K562 (cell line): ENCODE data around the gene MADCAM1. TPM values are rescaled to one million over a fixed set of nuclear protein-coding genes. Genes with fewer than 3 reads are reported as not detected.

Experiments used
- CREB5 ChIP-seq: fragments of 250-450 bp; sonication (Bioruptor Pico); IDR thresholded peaks from 2 replicates; pipeline ENCODE4 v1.5.0; 2020; ENCODE audit warnings: mild to moderate bottlenecking
- ETS2 ChIP-seq: IDR thresholded peaks from 2 replicates; pipeline ENCODE4 v1.6.1; 2016; ENCODE audit warnings: borderline replicate concordance, missing genetic modification characterization, mild to moderate bottlenecking, moderate library complexity, missing compliant biosample characterization; ENCODE audit not compliant: poor library complexity, severe bottlenecking
- EZH2 ChIP-seq: IDR thresholded peaks from 2 replicates; pipeline ENCODE4 v1.6.1; 2012; ENCODE audit warnings: low read depth, mild to moderate bottlenecking, inconsistent platforms, low read length, borderline replicate concordance
- FOXA3 ChIP-seq, 2 experiments: fragments of 450-650 bp in 1 of 2; sonication (generic) in 1 of 2; formaldehyde crosslinking; IDR thresholded peaks in 1 of 2; conservative IDR thresholded peaks in 1 of 2; 2 replicates each; pipeline versions ENCODE4 v1.4.0 to v1.8.0; 2020 to 2022; ENCODE audit warnings: mild to moderate bottlenecking in 2 of 2, missing genetic modification reagents in 1 of 2
- FOXK1 ChIP-seq: sonication (generic); formaldehyde crosslinking; IDR thresholded peaks from 2 replicates; pipeline ENCODE4 v1.8.0; 2022; ENCODE audit warnings: missing genetic modification reagents, mild to moderate bottlenecking, borderline replicate concordance
- HCFC1 ChIP-seq: IDR thresholded peaks from 2 replicates; pipeline ENCODE4 v1.6.1; 2012; ENCODE audit warnings: low read depth, low read length, improper control_type of control experiment
- MCM5 ChIP-seq: fragments of 450-650 bp; IDR thresholded peaks from 2 replicates; pipeline ENCODE4 v1.6.1; 2016; ENCODE audit warnings: low read depth
- NELFE ChIP-seq: IDR thresholded peaks from 2 replicates; pipeline ENCODE4 v1.6.1; 2011; ENCODE audit warnings: mild to moderate bottlenecking; ENCODE audit not compliant: insufficient read depth, insufficient read length
- NR2C1 ChIP-seq, 2 experiments: fragments of 450-650 bp; IDR thresholded peaks; 2 replicates each; pipeline ENCODE4 v1.6.1; 2017; ENCODE audit warnings: mild to moderate bottlenecking in 2 of 2, antibody characterized with exemption in 1 of 2, inconsistent platforms in 1 of 2, missing compliant biosample characterization in 1 of 2, missing genetic modification characterization in 1 of 2
- RAD21 ChIP-seq, 2 experiments: fragments of 250-450 bp in 1 of 2; fragments of 450-650 bp in 1 of 2; sonication (Bioruptor Pico) in 1 of 2; formaldehyde crosslinking in 1 of 2; IDR thresholded peaks in 1 of 2; conservative IDR thresholded peaks in 1 of 2; 2 replicates each; pipeline versions ENCODE4 v1.4.0 to v1.8.0; 2020 to 2022; ENCODE audit warnings: mild to moderate bottlenecking in 2 of 2, moderate library complexity in 1 of 2
- SAFB2 ChIP-seq: fragments of 200-400 bp; formaldehyde crosslinking; IDR thresholded peaks from 2 replicates; pipeline ENCODE4 v1.6.1; 2018; ENCODE audit warnings: borderline replicate concordance, low read length, low read depth, moderate library complexity; ENCODE audit not compliant: severe bottlenecking
- SETDB1 ChIP-seq: IDR thresholded peaks from one replicate; pipeline ENCODE4 v1.6.1; 2012; ENCODE audit warnings: low read length, control low read depth, inconsistent platforms
- SUPT5H ChIP-seq: fragments of 450-650 bp; IDR thresholded peaks from 2 replicates; pipeline ENCODE4 v1.6.1; 2016
- ZNF431 ChIP-seq: sonication (generic); formaldehyde crosslinking; IDR thresholded peaks from 2 replicates; pipeline ENCODE4 v1.8.0; 2022; ENCODE audit warnings: mild to moderate bottlenecking, missing genetic modification reagents
- ZNF57 ChIP-seq: fragments of 450-650 bp; formaldehyde crosslinking; IDR thresholded peaks from 2 replicates; pipeline ENCODE4 v1.4.0; 2020; ENCODE audit warnings: mild to moderate bottlenecking, moderate library complexity
- ZNF586 ChIP-seq: fragments of 450-650 bp; formaldehyde crosslinking; conservative IDR thresholded peaks from 2 replicates; pipeline ENCODE4 v1.4.0; 2020; ENCODE audit warnings: mild to moderate bottlenecking, moderate library complexity
- polyA plus RNA-seq, 8 experiments: library from polyadenylated mRNA; depleted of rRNA in 4 of 8; stranded (reverse) in 5 of 8; unstranded in 3 of 8; fragments of >200 nt; fragmentation: Nextera tagmentation in 2 of 8; fragmentation: Illumina TruSeq in 1 of 8; extraction: Ambion mirVana in 2 of 8; extraction: Trizol in 1 of 8; gene quantifications; 2 replicates each; pipeline versions ENCODE4 v1.2.1 to v1.2.3, GENCODE V29; 2011 to 2014; ENCODE audit warnings: inconsistent platforms in 1 of 8, missing spikeins in 1 of 8
- total RNA-seq, 7 experiments: library from RNA; depleted of rRNA in 6 of 7; stranded (reverse); fragments of >200 nt in 6 of 7; fragmentation: Illumina TruSeq in 2 of 7; extraction: Trizol in 2 of 7; gene quantifications; 2 replicates each; pipeline versions ENCODE4 v1.2.1 to v1.2.3, GENCODE V29; 2011 to 2021; ENCODE audit warnings: low replicate concordance in 1 of 7
- TF ChIP-seq, protein P1 (sequence below), 2 experiments: fragments of 450-650 bp; IDR thresholded peaks; 2 replicates each; pipeline ENCODE4 v1.6.1; 2018; ENCODE audit warnings: mild to moderate bottlenecking in 2 of 2, low read depth in 1 of 2; ENCODE audit not compliant: partially characterized antibody in 2 of 2
- TF ChIP-seq, protein P2 (sequence below), 2 experiments: IDR thresholded peaks; 2 replicates each; pipeline ENCODE4 v1.6.1; 2011; ENCODE audit warnings: borderline replicate concordance in 1 of 2, control low read depth in 1 of 2, low read depth in 1 of 2, low read length in 1 of 2, mild to moderate bottlenecking in 1 of 2, mixed read lengths in 1 of 2, moderate library complexity in 1 of 2; ENCODE audit not compliant: insufficient read depth in 1 of 2, insufficient read length in 1 of 2, poor library complexity in 1 of 2, severe bottlenecking in 1 of 2; ENCODE audit errors: extremely low read depth in 1 of 2

The MADCAM1 gene
- total and polyA plus RNA-seq, 9 of the 15 experiments (the other 6 are each of a cell fraction or from before 2014, with no cell fraction given): 0.09 to 0.36 (median 0.09) TPM; not detected in 6

- TF ChIP-seq ZNF586 (CRISPR knock-in tag): no peak
- TF ChIP-seq, protein P1, sequence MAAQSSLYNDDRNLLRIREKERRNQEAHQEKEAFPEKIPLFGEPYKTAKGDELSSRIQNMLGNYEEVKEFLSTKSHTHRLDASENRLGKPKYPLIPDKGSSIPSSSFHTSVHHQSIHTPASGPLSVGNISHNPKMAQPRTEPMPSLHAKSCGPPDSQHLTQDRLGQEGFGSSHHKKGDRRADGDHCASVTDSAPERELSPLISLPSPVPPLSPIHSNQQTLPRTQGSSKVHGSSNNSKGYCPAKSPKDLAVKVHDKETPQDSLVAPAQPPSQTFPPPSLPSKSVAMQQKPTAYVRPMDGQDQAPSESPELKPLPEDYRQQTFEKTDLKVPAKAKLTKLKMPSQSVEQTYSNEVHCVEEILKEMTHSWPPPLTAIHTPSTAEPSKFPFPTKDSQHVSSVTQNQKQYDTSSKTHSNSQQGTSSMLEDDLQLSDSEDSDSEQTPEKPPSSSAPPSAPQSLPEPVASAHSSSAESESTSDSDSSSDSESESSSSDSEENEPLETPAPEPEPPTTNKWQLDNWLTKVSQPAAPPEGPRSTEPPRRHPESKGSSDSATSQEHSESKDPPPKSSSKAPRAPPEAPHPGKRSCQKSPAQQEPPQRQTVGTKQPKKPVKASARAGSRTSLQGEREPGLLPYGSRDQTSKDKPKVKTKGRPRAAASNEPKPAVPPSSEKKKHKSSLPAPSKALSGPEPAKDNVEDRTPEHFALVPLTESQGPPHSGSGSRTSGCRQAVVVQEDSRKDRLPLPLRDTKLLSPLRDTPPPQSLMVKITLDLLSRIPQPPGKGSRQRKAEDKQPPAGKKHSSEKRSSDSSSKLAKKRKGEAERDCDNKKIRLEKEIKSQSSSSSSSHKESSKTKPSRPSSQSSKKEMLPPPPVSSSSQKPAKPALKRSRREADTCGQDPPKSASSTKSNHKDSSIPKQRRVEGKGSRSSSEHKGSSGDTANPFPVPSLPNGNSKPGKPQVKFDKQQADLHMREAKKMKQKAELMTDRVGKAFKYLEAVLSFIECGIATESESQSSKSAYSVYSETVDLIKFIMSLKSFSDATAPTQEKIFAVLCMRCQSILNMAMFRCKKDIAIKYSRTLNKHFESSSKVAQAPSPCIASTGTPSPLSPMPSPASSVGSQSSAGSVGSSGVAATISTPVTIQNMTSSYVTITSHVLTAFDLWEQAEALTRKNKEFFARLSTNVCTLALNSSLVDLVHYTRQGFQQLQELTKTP (IDR thresholded peaks at IDR 0.05; ENCODE audit: low read depth in 1 of 2, partially characterized antibody in 2 of 2): peak in 1 of 2 experiments; percentile 98
- peak; percentile 96 for TF ChIP-seq NR2C1 (IDR thresholded peaks at IDR 0.05)
- TF ChIP-seq NR2C1 (tag; IDR thresholded peaks at IDR 0.05): peak; percentile 95
- no peak for TF ChIP-seq ETS2 (tag)
- TF ChIP-seq FOXA3 (CRISPR knock-in tag; conservative IDR thresholded peaks at IDR 0.05 in 1 of 2, IDR thresholded peaks at IDR 0.05 in 1 of 2): no peak
- TF ChIP-seq HCFC1: peak; percentile 98
- no peak for TF ChIP-seq CREB5
- TF ChIP-seq FOXK1 (CRISPR knock-in tag): no peak
- no peak for TF ChIP-seq NELFE
- TF ChIP-seq SUPT5H: peak; percentile 86
- TF ChIP-seq RAD21 (CRISPR knock-in tag; conservative IDR thresholded peaks at IDR 0.05 in 1 of 2, IDR thresholded peaks at IDR 0.05 in 1 of 2): no peak
- no peak for TF ChIP-seq MCM5
- TF ChIP-seq ZNF431 (CRISPR knock-in tag): peak; percentile 56; the same call in 1 of the 2 replicates
- no peak for TF ChIP-seq SETDB1
- no peak for TF ChIP-seq ZNF57 (CRISPR knock-in tag)
- no peak for TF ChIP-seq SAFB2
- TF ChIP-seq, protein P2, sequence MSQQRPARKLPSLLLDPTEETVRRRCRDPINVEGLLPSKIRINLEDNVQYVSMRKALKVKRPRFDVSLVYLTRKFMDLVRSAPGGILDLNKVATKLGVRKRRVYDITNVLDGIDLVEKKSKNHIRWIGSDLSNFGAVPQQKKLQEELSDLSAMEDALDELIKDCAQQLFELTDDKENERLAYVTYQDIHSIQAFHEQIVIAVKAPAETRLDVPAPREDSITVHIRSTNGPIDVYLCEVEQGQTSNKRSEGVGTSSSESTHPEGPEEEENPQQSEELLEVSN (IDR thresholded peaks at IDR 0.05; ENCODE audit: borderline replicate concordance in 1 of 2, extremely low read depth in 1 of 2, insufficient read depth in 1 of 2, insufficient read length in 1 of 2, low read depth in 1 of 2, low read length in 1 of 2, poor library complexity in 1 of 2, severe bottlenecking in 1 of 2): peak in 1 of 2 experiments; percentile 21
- no peak for TF ChIP-seq EZH2
These were observed 11.3 kb downstream of the MADCAM1 start, which contains the start of gene TPGS1 (continued) for GRCh38 chr19:507286-508203.
